ENCODE data around the gene CDHR1.
"Not testable (repeated sequence)": the region's sequence is repeated elsewhere in the genome, so short reads cannot be mapped to it uniquely, and the experiment has no call there.

CDHR1 gene

GRCh38 chr10:84194424-84195043 lies at the start of gene CDHR1:
CDHR1 (plus strand) TSS chr10:84194537; CDS start chr10:84194761, 224 bp downstream.
- no peak for DNase-seq

DNA sequence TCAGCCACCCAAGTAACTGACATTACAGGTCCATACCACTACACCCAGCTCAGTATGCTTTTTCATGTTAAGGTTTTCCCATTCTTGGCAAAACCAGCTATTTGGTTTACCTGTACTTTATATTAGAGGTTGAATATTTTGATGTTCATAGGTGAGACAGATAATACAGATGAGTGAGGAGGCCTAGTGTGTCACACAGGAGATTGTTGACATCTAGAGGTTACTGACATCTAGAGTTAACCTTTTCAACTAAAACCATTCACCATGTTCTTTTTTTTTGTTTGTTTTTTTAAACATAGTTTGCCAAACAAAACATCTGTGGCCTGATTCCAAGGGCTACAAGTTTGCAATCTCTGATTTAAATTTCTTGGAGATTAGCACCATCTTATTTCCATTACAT lies 47.0 kb upstream of the CDHR1 start:
- DNase-seq = no peak

DNA sequence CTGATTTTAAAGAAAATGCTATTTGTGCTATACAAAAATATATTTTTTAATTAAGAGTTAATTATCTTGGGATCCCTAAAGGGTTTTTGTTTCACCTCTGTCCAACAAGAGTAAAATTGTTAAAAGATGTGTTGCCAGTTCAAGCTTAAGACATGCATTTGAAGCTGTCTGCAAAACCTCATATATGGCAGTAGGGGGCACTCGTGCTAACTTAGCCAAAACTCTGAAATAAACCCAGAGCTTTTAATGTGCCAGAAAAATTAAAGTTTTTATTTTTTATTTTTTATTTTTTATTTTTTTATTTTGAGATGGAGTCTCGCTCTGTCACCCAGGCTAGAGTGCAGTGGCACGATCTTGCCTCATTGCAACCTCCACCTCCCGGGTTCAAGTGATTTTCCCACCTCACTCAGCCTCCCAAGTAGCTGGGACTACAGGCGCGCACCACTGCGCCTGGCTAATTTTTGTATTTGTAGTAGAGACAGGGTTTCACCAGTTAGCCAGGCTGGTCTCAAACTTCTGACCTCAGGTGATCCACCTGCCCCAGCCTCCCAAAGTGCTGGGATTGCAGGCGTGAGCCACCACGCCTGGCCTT lies 46.2 kb upstream of the CDHR1 start:
- not testable (repeated sequence) for DNase-seq

DNA sequence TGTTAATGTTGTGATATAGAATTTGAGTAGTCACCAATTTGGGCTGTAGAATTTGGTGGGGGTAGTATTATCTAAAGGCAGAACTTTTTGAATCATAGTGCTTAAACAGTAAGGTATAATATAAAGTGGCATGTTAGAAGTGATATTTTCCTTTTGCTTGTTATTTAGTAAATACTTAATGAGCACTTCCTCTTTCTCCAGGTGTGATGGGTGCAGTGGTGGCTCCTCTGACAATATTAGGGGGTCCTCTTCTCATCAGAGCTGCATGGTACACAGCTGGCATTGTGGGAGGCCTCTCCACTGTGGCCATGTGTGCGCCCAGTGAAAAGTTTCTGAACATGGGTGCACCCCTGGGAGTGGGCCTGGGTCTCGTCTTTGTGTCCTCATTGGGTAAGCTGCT lies 44.5 kb upstream of the CDHR1 start:
- no peak for DNase-seq

GRCh38 chr10:84152769-84153168 lies 41.6 kb upstream of the CDHR1 start:
- DNase-seq = no peak

DNA sequence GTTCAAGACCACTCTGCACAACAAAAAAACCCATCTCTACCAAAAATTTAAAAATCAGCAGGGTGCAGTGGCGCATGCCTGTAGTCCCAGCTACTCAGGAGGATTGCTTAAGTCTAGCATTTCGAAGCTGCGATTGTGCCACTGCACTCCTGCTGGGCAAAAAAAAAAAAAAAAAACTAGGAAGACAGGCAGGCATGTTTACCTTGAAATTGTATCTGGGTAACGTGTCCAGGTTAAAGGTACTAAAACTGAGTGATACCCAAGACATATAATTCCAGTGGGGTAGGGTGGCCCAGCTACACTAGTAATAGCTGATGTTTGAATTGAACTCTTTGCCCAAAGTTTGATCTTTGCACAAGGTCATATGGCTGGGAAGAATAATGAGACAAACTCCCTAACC lies 38.8 kb upstream of the CDHR1 start:
- no peak for DNase-seq

DNA sequence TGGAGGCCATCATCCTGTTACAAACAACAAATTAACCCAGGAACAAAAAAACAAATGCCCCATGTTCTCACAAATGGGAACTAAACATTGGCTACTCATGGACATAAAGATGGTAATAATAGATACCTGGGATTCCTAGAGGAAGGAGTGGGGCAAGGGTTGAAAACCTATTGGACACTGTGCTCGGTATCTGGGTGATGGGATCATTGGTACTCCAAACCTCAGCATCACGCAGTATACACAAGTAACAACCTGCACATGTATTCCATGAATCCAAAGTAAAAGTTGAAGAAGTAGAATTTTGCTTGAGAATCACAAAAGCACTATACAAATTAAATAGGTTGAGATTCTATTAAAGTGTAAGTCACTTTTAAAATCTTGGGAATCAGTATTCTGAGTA lies 38.3 kb upstream of the CDHR1 start:
- no peak for DNase-seq

DNA sequence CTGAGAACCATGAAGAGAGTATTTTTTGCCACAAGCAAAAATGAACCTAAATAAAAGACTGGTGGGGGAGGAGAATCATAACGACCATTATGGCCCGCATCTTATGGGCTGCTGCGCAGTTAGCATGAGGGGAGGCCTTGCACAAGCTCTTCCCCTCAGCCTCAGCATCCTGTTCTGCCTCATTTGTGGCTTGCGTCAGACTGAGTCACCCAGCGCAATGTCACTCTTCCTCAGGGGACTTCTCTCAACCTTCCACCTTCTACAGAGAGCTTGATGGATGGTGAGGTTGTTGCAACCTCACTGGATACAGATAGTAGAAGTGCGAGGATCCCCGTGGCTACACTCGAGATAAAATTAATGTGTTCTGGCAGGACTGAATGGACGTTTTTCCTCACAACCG lies 37.6 kb upstream of the CDHR1 start:
- DNase-seq = peak; percentile 35

DNA sequence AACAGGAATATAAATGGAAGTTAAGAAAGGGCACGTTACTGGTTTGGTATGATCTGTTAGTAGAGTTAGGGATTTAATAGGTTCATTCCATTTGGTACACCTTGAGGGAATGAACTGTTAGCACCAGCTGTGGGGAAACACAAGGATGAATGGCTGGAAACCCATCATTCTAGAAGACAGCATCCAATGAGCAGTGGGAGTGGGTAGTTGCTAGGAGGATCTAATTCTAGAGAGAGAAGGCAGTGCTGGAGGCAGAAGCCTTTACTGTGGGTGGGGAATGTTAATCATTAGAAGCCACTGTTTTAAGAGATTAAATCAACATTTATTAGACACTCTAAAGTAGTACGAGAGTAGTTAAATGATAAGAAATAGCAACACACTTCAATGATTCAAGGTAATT lies 36.3 kb upstream of the CDHR1 start:
- no peak for DNase-seq

DNA sequence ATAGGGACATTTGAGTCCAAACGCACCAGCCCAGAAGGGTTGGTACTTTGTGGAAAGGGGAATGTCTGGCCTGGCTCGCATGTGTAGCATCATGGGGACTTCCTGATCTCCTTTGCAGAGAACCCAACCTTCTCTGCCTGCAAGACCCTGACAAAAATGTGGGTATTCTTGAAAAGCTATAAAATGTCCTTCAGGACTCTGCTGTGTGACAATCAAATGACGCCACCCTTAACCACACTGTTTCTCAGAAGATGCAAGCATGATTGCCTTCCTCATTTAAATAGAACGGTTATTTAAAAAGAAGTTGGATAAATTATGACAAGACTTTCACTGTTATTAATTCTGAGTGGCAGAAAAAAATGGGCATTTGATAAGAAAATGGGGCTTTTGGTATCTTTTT lies 35.8 kb upstream of the CDHR1 start:
- DNase-seq = no peak

DNA sequence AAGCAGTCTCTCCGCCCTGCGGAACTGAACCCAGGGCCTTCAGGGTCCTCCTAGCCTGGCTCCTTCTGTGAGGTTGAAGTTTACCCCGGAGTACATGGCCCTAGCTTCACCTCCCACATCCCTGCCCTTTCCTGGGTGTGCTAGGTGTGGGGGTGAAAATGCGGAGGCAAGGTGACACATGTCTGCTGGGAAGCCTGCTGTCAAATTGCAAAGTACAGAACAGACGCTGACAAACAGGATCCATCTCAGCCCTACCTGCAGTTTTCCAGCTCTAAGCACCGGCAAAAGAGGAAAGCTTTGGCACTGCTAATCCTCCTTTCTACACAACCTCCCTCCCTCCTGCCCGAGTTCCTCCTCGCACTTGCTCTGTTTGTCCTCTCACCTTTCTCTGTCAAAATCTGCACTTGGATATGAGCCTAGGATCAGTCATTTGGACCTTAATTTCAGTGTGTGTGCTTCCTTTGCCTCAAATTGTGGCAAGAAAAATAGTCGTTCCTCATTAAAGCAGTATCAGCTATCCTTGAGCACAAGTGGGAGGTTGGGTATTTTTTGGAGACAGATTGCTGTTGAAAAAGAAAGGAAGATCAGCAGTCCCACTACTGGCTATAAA lies 35.2 kb upstream of the CDHR1 start:
- no peak for DNase-seq

GRCh38 chr10:84160663-84161362 lies 33.5 kb upstream of the CDHR1 start:
- DNase-seq = no peak

- DNase-seq = no peak
Observed at GRCh38 chr10:84163996-84164395, 30.3 kb upstream of the CDHR1 start.

DNA sequence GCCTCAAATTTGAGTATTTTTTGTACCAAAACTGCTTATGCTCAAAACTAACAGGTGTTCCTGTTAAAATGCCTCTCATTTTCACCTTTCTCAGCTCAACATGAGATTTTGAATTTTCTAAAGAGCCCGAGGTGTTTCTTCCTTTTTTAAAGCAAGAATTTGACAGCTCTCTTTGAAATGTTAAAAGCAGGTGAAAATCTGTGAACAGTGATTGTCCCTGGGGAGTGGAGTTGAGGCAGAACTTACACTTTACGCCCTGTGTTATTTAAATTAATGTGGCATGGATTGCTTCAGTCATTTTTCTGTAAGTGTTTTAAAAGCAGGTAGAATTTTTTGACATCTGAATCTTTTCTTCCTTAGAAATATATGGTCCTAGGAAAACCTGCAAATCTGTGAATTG lies 29.9 kb upstream of the CDHR1 start:
- DNase-seq = no peak

- no peak for DNase-seq
Observed at GRCh38 chr10:84166620-84167288, 27.6 kb upstream of the CDHR1 start.

- DNase-seq = not testable (repeated sequence)
Observed at GRCh38 chr10:84167289-84167653, 27.1 kb upstream of the CDHR1 start.

- not testable (repeated sequence) for DNase-seq
Observed at GRCh38 chr10:84168382-84168781, 26.0 kb upstream of the CDHR1 start.

- not testable (repeated sequence) for DNase-seq
Observed at GRCh38 chr10:84171237-84171636, 23.1 kb upstream of the CDHR1 start.

DNA sequence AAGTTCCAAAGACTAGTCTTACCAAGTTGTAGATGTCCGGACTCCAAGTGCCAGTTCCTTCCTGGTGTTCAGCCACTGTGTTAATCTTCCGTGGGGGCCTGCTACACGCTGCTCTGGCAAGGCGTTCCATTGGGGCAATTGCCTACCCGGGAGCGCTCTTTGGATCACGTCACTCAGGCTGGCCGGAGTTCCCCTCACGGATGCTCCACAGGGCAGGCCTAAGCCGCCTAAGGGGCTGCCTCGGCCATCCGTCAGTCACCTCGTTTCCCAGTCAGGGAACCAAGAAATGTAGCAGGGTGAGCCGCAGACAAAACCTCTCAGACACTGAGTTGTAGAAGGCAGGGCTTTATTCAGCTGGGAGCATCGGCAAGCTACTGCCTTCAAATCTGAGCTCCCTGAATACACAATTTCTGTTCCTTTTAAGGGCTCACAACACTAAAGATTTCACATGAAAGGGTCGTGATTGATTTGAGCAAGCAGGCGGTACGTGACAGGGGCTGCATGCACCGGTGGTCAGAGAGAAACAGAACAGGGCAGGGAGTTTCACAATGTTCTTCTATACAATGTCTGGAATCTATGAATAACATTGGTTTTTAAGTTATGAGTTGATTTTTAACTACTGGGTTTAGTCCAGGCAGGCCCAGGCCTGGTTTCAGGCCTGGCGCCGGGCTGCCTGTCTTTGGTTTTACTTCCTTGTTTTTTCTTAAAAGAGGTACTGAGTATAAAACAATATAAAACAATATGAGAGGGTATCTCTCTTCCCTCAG lies 22.5 kb upstream of the CDHR1 start:
- DNase-seq = not testable (repeated sequence)

DNA sequence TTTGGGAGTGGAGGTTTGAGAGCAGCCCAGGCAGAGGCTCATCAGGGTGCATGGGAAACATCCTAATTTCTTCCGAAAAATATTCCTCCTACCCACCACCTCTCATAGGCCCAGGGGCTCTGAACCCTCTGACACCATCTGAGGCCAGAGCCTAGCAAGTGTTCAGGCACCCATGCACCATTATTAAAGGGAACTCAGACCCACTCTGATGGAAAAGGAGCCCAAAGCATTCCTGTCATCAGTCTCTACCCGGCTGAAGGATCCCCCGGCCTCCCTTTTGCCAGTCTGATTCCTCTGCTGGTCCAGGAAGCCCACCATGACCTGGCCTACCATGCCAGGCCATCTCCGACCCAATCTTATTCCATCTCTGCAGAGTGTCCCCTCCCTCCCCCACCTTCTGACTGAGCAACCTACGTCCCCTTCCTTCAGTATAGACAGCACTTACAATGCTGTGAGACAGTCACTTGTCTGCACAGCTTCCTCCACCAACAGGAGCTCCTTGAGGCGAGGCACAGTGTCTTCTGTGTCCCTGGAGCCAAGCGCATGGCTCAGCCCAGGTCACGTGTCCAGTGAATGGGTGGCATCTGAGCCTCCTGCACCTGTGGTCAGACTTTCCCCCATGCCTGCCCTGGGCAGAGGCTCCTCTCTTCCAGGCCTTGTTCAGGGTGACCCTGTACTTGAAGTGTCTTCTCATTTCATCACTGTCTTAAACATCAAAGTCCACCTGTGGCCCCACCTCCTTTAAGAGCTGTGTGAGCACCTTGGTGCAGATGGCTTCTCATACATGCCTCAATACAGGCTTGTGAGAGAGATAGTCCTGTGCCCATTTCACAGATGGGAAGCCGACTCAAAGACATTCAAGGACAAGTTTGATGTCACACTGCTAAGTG lies 21.6 kb upstream of the CDHR1 start:
- no peak for DNase-seq

GRCh38 chr10:84173501-84173929 lies 20.8 kb upstream of the CDHR1 start, which contains the start of gene GPR15LG:
GPR15LG (plus strand) TSS chr10:84173801; CDS start chr10:84173852, 51 bp downstream.
- no peak for DNase-seq

Measured in KG1 (cell line).